Prostate gland (tissue), 2 donors: ENCODE results near the gene ENGASE. TPM values are rescaled to one million over a fixed set of nuclear protein-coding genes. Genes with fewer than 3 reads are reported as not detected.

Experiments used
- DNase-seq: peaks from one replicate; pipeline ENCODE4 v3.0.0-alpha.2; 2019; ENCODE audit warnings: low spot score
- H3K27ac ChIP-seq, 2 donors: fragments of 200-600 bp; sonication (generic); 2 replicates each; pipeline ENCODE4 v1.5.1; 2017 to 2019
- H3K27me3 ChIP-seq: fragments of 200-600 bp; sonication (generic); replicated peaks from 2 replicates; pipeline ENCODE4 v1.5.1; 2019; ENCODE audit not compliant: insufficient read depth
- H3K36me3 ChIP-seq, 2 donors: fragments of 200-600 bp; sonication (generic); 1 replicate in 1 of 2; 2 replicates in 1 of 2; pipeline versions ENCODE4 v1.5.1 to v1.8.1; 2017 to 2019
- H3K4me1 ChIP-seq: fragments of 200-600 bp; sonication (generic); replicated peaks from 2 replicates; pipeline ENCODE4 v1.5.1; 2019
- H3K4me3 ChIP-seq, 2 donors: fragments of 200-600 bp; sonication (generic); 2 replicates each; pipeline ENCODE4 v1.5.1; 2017 to 2019
- H3K9me3 ChIP-seq: fragments of 200-600 bp; sonication (generic); 2 replicates; pipeline ENCODE4 v1.5.1; 2017
- POLR2A ChIP-seq: fragments of 450-650 bp; IDR thresholded peaks from one replicate; pipeline ENCODE4 v1.6.1; 2016; ENCODE audit warnings: antibody characterized with exemption, mild to moderate bottlenecking
- POLR2AphosphoS5 ChIP-seq: sonication (generic); formaldehyde crosslinking; IDR thresholded peaks from one replicate; pipeline ENCODE4 v1.6.1; 2017; ENCODE audit warnings: antibody characterized with exemption
- WGBS: methylation state at CpG from one replicate; pipeline ENCODE4 v1.1.5; 2018; 5-methylcytosine and 5-hydroxymethylcytosine counted together
- intact Hi-C: fragments of 100-400 bp; cut with DNase I; formaldehyde crosslinking; loops from one replicate; pipeline ENCODE4 v1.14.2; 2022
- total RNA-seq, 2 donors: library from RNA; depleted of rRNA; stranded (reverse); fragments of >200 nt; gene quantifications; one replicate each; pipeline ENCODE4 v1.1.0, GENCODE V29; 2016
- TF ChIP-seq, protein P1 (sequence below), 4 experiments: fragments of 200-600 bp in 2 of 4; fragments of 450-650 bp in 2 of 4; sonication (generic) in 2 of 4; IDR thresholded peaks; 1 replicate in 3 of 4; 2 replicates in 1 of 4; pipeline ENCODE4 v1.5.1; 2016 to 2019; ENCODE audit warnings: antibody characterized with exemption in 4 of 4, mild to moderate bottlenecking in 2 of 4, moderate library complexity in 2 of 4

ENGASE gene
- total RNA-seq, 2 donors from 2014 or later: 19.4 to 45.7 TPM

DNA sequence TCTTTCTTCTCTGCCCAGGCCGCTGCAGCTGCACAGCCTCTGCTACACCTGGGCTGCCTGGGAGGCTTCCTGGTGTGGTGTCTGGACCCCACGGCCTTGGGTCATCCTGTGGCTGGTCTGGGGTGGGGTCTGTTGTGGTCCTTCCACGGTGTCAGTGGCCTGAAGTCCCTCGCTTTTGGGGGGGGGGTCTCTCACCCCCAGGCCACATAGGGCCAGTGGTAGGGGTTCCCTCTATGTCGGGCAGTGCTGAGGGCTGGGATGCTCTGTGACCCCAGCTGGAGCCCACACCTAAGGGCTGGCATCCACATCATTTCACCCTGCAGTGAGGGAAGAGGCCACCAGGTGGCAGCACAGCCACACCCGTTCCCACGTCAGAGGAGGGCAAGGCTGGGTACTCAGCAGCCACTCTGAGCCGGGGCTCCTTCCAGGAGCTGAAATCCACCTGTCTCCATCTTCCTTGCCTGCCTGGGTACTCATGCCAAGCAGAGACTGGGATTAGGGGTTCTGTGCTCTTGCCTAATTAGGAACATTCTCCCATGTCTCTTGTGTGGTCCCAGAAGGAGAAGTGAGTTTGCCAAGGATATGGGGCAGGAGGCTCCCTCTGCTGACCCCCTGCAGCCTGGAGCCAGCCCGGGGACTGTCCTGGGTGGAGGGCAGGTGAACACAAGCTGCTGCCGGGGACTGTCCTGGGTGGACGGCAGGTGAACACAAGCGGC is 13.0 kb downstream of the ENGASE start:
- Histone ChIP-seq H3K9me3 (no peaks in the 10 kb centered on the region), H3K36me3 (peaks cover 0 to 7% of the 10 kb centered on the region in 2 donors), H3K4me3 (no peak overlapping the region), H3K27ac (no peak overlapping the region), H3K4me1 (no peaks in the 10 kb centered on the region), H3K27me3 (no peaks in the 10 kb centered on the region)
- 66% methylated on average over 5 of the region's 12 CpGs for WGBS
- DNase-seq: peak; percentile 68
- intact Hi-C loops: loop anchor here (2.0 to 10.0 kb wide), 3 partner anchors 100 to 617 kb away; no protein-coding TSS in a partner anchor
- TF ChIP-seq POLR2AphosphoS5 (no peak), POLR2A (no peak)
- TF ChIP-seq, protein P1, sequence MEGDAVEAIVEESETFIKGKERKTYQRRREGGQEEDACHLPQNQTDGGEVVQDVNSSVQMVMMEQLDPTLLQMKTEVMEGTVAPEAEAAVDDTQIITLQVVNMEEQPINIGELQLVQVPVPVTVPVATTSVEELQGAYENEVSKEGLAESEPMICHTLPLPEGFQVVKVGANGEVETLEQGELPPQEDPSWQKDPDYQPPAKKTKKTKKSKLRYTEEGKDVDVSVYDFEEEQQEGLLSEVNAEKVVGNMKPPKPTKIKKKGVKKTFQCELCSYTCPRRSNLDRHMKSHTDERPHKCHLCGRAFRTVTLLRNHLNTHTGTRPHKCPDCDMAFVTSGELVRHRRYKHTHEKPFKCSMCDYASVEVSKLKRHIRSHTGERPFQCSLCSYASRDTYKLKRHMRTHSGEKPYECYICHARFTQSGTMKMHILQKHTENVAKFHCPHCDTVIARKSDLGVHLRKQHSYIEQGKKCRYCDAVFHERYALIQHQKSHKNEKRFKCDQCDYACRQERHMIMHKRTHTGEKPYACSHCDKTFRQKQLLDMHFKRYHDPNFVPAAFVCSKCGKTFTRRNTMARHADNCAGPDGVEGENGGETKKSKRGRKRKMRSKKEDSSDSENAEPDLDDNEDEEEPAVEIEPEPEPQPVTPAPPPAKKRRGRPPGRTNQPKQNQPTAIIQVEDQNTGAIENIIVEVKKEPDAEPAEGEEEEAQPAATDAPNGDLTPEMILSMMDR (IDR thresholded peaks at IDR 0.05): peak; percentile 87 to 94 (median 93)

DNA sequence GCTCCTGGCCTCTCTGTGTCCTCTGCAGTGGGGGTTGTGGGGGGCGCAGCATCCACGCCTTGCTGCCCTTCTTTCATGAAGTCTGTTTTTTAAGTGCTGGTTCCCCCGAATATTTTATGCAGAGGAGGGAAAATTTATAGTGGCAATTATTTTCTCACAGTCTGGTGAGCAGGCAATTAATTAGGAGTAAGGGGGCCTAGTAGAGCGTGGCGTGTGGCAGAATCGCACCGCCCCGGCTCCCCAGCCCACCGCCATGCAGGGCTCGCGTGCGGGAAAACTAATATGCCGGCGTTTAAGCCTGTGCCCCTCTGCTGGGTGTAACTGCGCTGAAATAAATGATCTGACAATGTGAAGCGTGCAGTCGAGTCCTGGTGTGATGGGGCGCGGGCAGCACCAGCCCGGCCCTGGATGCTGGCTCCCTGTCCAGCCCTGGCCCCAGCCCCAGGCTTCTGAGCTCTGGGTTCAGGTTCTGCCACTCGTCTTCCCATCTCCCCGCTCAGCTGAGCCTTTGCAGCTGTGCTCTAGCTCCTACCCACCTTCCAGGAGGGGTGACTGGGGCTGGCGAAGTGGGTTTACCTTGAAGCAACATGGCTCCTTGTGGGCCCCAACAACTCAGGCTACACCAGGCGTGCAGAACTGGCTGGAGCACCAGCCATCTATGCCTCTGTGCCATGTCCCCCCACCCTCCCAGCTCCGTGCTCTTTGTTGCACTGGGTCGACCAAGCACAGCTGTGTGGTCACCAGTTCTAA is 13.8 kb downstream of the ENGASE start:
- Histone ChIP-seq H3K27me3 (peaks cover 4% of the 10 kb centered on the region), H3K4me1 (no peaks in the 10 kb centered on the region), H3K27ac (no peak overlapping the region), H3K4me3 (no peak overlapping the region), H3K9me3 (no peaks in the 10 kb centered on the region), H3K36me3 (peaks cover 0 to 7% of the 10 kb centered on the region in 2 donors)
- intact Hi-C loops: loop anchor here (5.0 to 10.0 kb wide), 2 partner anchors 99 to 616 kb away; no protein-coding TSS in a partner anchor
- TF ChIP-seq POLR2A (no peak), POLR2AphosphoS5 (no peak)
- TF ChIP-seq, protein P1 (IDR thresholded peaks at IDR 0.05): no peak
- WGBS: 94% methylated on average over 26 of the region's 26 CpGs
- DNase-seq: no peak

DNA sequence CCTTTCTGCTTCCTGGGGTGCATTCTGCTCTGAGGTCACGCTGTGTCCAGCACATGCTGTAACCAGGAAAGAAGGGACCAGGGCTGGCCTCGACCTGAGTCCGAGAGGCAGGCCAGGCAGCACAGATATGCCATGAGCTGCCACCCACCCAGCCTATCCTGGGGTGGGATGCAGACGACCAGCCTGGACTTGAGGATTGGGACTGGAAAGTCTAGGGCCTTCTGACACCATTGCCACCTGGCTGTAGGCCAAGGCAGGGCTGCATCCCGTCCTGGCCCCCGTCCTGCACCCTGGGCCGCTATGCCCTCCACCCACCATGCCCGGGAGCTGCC is 14.3 kb downstream of the ENGASE start:
- peaks cover 0 to 7% of the 10 kb centered on the region in 2 donors for H3K36me3 ChIP-seq
- intact Hi-C loops: loop anchor here (5.0 to 10.0 kb wide), 2 partner anchors 98 to 616 kb away; no protein-coding TSS in a partner anchor
- TF ChIP-seq, protein P1 (IDR thresholded peaks at IDR 0.05): no peak
- no peak for TF ChIP-seq POLR2AphosphoS5
- no peak for TF ChIP-seq POLR2A
- peaks cover 4% of the 10 kb centered on the region for H3K27me3 ChIP-seq
- H3K4me3 ChIP-seq: no peak overlapping the region
- no peak overlapping the region for H3K27ac ChIP-seq
- WGBS: 61% methylated on average over 8 of the region's 8 CpGs
- H3K4me1 ChIP-seq: no peaks in the 10 kb centered on the region
- H3K9me3 ChIP-seq: no peaks in the 10 kb centered on the region
- no peak for DNase-seq

DNA sequence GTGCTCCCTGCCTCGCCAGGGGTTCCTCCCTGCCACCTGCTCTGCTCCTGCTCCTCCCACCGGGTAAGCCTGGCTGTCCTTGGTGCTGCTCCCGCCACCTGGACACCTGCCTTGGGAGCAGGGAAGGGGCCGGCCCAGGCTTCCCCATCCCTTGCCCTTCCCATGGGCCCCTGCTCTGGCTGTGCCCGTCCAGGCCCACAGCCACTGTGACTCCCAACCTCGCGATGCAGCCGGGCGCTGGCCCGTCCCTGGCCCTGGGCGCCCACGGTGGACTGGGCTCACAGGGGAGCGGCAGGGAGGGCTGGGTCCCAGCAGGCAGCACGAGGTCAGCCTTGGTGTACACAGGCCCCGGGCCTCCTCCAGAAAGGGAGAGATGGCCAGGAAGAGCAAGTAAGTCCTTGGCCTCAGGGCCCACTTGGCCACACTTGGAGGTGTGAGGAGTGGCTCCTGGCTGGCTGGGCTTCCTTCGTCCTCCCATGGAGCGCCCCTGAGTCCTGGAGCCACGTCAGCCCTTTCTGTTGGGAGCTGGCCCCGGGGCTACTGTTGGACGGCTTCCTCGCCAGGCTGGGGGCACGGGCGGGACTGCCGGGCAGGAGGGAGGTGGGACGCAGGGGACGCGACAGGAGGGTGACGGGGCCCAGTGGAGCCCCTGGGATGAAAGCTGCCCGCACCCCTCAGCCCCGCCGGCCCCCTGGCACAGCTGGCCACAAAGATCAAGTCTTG is 15.3 kb downstream of the ENGASE start:
- 44% methylated on average over 23 of the region's 31 CpGs for WGBS
- Histone ChIP-seq H3K4me1 (no peaks in the 10 kb centered on the region), H3K4me3 (no peak overlapping the region), H3K27me3 (peaks cover 6% of the 10 kb centered on the region), H3K9me3 (no peaks in the 10 kb centered on the region), H3K36me3 (no peaks in the 10 kb centered on the region), H3K27ac (no peak overlapping the region)
- intact Hi-C loops: loop anchor here (5.0 to 10.0 kb wide), 2 partner anchors 97 to 615 kb away; no protein-coding TSS in a partner anchor
- DNase-seq: no peak
- no peak for TF ChIP-seq POLR2A
- TF ChIP-seq, protein P1 (IDR thresholded peaks at IDR 0.05): no peak
- no peak for TF ChIP-seq POLR2AphosphoS5
